Tibial nerve (tissue), 4 donors: ENCODE results near the gene JAGN1. TPM values are rescaled to one million over a fixed set of nuclear protein-coding genes. Genes with fewer than 3 reads are reported as not detected.
"Not testable (repeated sequence)": the region's sequence is repeated elsewhere in the genome, so short reads cannot be mapped to it uniquely, and the experiment has no call there.

Source experiments
- DNase-seq, 2 donors: peaks; one replicate each; pipeline ENCODE4 v3.0.0-alpha.2; 2019; ENCODE audit warnings: low spot score in 2 of 2
- H3K27ac ChIP-seq, 4 donors: fragments of 200-600 bp; sonication (generic) in 3 of 4; one replicate each; pipeline ENCODE4 v1.5.1; 2017 to 2019; ENCODE audit warnings: mild to moderate bottlenecking in 1 of 4
- H3K27me3 ChIP-seq, 2 donors: fragments of 200-600 bp; sonication (generic) in 1 of 2; one replicate each; pipeline versions ENCODE4 v1.5.1 to v1.6.0; 2017 to 2019
- H3K36me3 ChIP-seq, 3 donors: fragments of 200-600 bp; sonication (generic); one replicate each; pipeline ENCODE4 v1.5.1; 2018 to 2019
- H3K4me1 ChIP-seq, 4 donors: fragments of 200-600 bp; sonication (generic) in 3 of 4; one replicate each; pipeline ENCODE4 v1.5.1; 2017 to 2019
- H3K4me3 ChIP-seq, 4 donors: fragments of 200-600 bp; sonication (generic) in 3 of 4; one replicate each; pipeline ENCODE4 v1.5.1; 2017 to 2019; ENCODE audit warnings: mild to moderate bottlenecking in 1 of 4, moderate library complexity in 1 of 4
- H3K9me3 ChIP-seq, 4 donors: fragments of 200-600 bp; sonication (generic) in 3 of 4; one replicate each; pipeline ENCODE4 v1.5.1; 2017 to 2019
- CTCF ChIP-seq, 5 experiments: fragments of 200-600 bp in 3 of 5; fragments of 450-650 bp in 2 of 5; sonication (generic) in 3 of 5; IDR thresholded peaks; one replicate each; pipeline ENCODE4 v1.5.1; 2016 to 2019; ENCODE audit warnings: antibody characterized with exemption in 5 of 5, mild to moderate bottlenecking in 3 of 5, moderate library complexity in 2 of 5
- EP300 ChIP-seq, 2 donors: sonication (generic); formaldehyde crosslinking; IDR thresholded peaks; one replicate each; pipeline ENCODE4 v1.6.1; 2017; ENCODE audit warnings: antibody characterized with exemption in 2 of 2, mild to moderate bottlenecking in 1 of 2
- POLR2A ChIP-seq, 2 donors: fragments of 450-650 bp; IDR thresholded peaks; one replicate each; pipeline ENCODE4 v1.6.1; 2017; ENCODE audit warnings: antibody characterized with exemption in 2 of 2, mild to moderate bottlenecking in 2 of 2, moderate library complexity in 2 of 2
- WGBS, 2 donors: methylation state at CpG; one replicate each; pipeline ENCODE4 v1.1.5; 2018; 5-methylcytosine and 5-hydroxymethylcytosine counted together
- total RNA-seq, 4 donors: library from RNA; depleted of rRNA; stranded (reverse); fragments of >200 nt; gene quantifications; one replicate each; pipeline ENCODE4 v1.1.0, GENCODE V29; 2016

Gene JAGN1
- total RNA-seq, 4 donors from 2014 or later, result 21.6 to 46.7 (median 34.7) TPM

DNA sequence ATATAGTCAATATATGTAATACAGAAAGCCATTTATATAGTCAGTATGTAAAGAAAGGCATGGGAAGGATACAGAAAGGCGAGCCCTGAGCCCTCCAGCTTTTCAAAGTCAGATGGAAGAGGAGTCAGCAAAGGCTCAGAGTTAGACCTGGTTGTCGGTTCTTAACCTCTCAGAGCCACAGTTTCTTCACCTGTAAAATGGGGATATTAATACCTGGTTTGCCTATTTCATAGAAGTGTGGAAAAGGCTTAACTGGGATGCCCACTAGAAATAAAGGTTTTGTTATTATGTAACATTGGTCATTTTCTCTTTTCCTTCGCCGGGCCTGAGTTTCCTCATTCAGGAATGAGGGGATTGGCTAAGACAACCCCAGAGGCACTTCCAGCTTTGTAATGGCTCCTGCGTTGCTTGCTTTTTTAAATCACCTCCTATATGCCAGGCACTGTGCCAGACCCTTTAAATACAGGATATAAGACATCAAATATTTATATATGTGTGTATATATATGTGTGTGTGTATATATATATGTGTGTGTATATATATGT, 45.6 kb downstream of the JAGN1 start:
- no peak overlapping the region for H3K27ac ChIP-seq
- no peak for DNase-seq
- TF ChIP-seq POLR2A (IDR thresholded peaks at IDR 0.05) (no peak), CTCF (IDR thresholded peaks at IDR 0.05) (no peak), EP300 (IDR thresholded peaks at IDR 0.05) (no peak)

GRCh38 chr3:9937486-9938238, 47.3 kb downstream of the JAGN1 start:
- no peak overlapping the region for H3K4me3 ChIP-seq
- TF ChIP-seq EP300 (IDR thresholded peaks at IDR 0.05) (no peak), CTCF (IDR thresholded peaks at IDR 0.05) (no peak), POLR2A (IDR thresholded peaks at IDR 0.05) (no peak)
- no peak for DNase-seq
- H3K27me3 ChIP-seq, result no peaks in the 10 kb centered on the region
- peaks cover 0 to 49% (median 0%) of the 10 kb centered on the region in 3 donors for H3K36me3 ChIP-seq
- 92 to 94% methylated on average over 13 of the region's 13 CpGs for WGBS, 2 donors
- no peak overlapping the region for H3K27ac ChIP-seq
- peaks cover 5 to 30% (median 15%) of the 10 kb centered on the region in 4 donors for H3K4me1 ChIP-seq
- no peaks in the 10 kb centered on the region for H3K9me3 ChIP-seq

More for the DNA sequence above, 45.6 kb downstream of the JAGN1 start:
- H3K9me3 ChIP-seq, result no peaks in the 10 kb centered on the region
- WGBS, 2 donors, result 78 to 81% methylated on average over 5 of the region's 5 CpGs
- peaks cover 0 to 37% (median 0%) of the 10 kb centered on the region in 3 donors for H3K36me3 ChIP-seq
- no peaks in the 10 kb centered on the region for H3K27me3 ChIP-seq
- no peak overlapping the region for H3K4me3 ChIP-seq
- peaks cover 5 to 39% (median 18%) of the 10 kb centered on the region in 4 donors for H3K4me1 ChIP-seq

- peaks cover 5 to 23% (median 15%) of the 10 kb centered on the region in 4 donors for H3K4me1 ChIP-seq
- H3K9me3 ChIP-seq, result no peaks in the 10 kb centered on the region
- H3K36me3 ChIP-seq, result peaks cover 0 to 62% (median 0%) of the 10 kb centered on the region in 3 donors
- DNase-seq, result no peak
- no peaks in the 10 kb centered on the region for H3K27me3 ChIP-seq
- 85 to 94% methylated on average over 2 of the region's 2 CpGs for WGBS, 2 donors
- H3K27ac ChIP-seq, result no peak overlapping the region
- TF ChIP-seq POLR2A (IDR thresholded peaks at IDR 0.05) (no peak), EP300 (IDR thresholded peaks at IDR 0.05) (no peak), CTCF (IDR thresholded peaks at IDR 0.05) (no peak)
- H3K4me3 ChIP-seq, result no peak overlapping the region
Measured at GRCh38 chr3:9938966-9939365, 48.6 kb downstream of the JAGN1 start.

- not testable (repeated sequence) for DNase-seq
- WGBS, 2 donors, result 88 to 94% methylated on average over 18 to 26 of the region's 32 CpGs
Measured at GRCh38 chr3:9939906-9940305, 49.5 kb downstream of the JAGN1 start.

DNA sequence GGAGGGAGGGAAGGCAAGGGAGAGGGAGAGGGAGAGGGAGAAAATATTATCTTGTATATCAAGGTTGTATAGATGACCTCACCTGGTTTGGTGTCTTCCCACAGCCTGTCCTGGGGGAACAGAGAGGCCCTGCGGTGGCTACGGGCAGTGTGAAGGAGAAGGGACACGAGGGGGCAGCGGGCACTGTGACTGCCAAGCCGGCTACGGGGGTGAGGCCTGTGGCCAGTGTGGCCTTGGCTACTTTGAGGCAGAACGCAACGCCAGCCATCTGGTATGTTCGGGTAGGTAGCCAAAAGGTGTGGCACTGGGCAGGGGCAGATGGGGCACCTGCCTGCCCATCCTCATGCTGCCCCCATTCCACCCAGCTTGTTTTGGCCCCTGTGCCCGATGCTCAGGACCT, 50.3 kb downstream of the JAGN1 start:
- DNase-seq, result no peak
- 91 to 92% methylated on average over 7 to 10 of the region's 10 CpGs for WGBS, 2 donors
- Histone ChIP-seq H3K4me1 (peaks cover 0 to 14% (median 3%) of the 10 kb centered on the region in 4 donors), H3K4me3 (no peak overlapping the region), H3K36me3 (peaks cover 0 to 64% (median 0%) of the 10 kb centered on the region in 3 donors), H3K9me3 (no peaks in the 10 kb centered on the region), H3K27me3 (no peaks in the 10 kb centered on the region), H3K27ac (no peak overlapping the region)
- TF ChIP-seq CTCF (IDR thresholded peaks at IDR 0.05) (no peak), POLR2A (IDR thresholded peaks at IDR 0.05) (no peak), EP300 (IDR thresholded peaks at IDR 0.05) (no peak)

More at GRCh38 chr3:9939906-9940305, 49.5 kb downstream of the JAGN1 start:
- peaks cover 0 to 71% (median 0%) of the 10 kb centered on the region in 3 donors for H3K36me3 ChIP-seq
- H3K4me3 ChIP-seq, H3K27ac ChIP-seq, H3K27me3 ChIP-seq, H3K9me3 ChIP-seq: not testable (repeated sequence)
- H3K4me1 ChIP-seq, result peaks cover under 1 to 14% (median 9%) of the 10 kb centered on the region in 4 donors
